NOMO-1 (cell line): Measurements from ENCODE around the gene TDO2.
A peak's percentile ranks its signal among the peaks of the same experiment; 100 is the strongest.

Source experiments
- DNase-seq, 2 experiments: peaks; one replicate each; lab custom pipeline; 2025; ENCODE audit not compliant: unreplicated experiment in 2 of 2; lab: John Stamatoyannopoulos, UW

TDO2 gene

DNA sequence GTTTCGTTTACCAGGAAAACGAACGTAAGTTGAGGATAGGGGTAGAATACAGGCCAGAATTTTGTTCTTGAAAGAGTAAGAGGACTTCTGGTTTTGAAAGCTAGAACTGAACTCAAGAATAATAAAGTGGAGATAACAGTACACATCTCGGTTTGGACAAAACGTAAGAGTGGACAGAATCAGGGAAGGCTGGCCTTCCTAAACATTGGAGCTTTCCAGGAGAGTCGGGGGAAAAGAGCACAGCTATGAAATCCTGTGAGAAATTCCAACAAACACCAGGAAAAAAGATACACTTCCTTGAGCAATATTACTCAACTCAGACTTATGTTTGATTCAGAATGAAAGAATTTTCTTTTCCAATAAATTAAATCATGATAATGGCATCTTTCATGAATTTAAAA is 49.0 kb downstream of the TDO2 start:
- no peak for DNase-seq

DNA sequence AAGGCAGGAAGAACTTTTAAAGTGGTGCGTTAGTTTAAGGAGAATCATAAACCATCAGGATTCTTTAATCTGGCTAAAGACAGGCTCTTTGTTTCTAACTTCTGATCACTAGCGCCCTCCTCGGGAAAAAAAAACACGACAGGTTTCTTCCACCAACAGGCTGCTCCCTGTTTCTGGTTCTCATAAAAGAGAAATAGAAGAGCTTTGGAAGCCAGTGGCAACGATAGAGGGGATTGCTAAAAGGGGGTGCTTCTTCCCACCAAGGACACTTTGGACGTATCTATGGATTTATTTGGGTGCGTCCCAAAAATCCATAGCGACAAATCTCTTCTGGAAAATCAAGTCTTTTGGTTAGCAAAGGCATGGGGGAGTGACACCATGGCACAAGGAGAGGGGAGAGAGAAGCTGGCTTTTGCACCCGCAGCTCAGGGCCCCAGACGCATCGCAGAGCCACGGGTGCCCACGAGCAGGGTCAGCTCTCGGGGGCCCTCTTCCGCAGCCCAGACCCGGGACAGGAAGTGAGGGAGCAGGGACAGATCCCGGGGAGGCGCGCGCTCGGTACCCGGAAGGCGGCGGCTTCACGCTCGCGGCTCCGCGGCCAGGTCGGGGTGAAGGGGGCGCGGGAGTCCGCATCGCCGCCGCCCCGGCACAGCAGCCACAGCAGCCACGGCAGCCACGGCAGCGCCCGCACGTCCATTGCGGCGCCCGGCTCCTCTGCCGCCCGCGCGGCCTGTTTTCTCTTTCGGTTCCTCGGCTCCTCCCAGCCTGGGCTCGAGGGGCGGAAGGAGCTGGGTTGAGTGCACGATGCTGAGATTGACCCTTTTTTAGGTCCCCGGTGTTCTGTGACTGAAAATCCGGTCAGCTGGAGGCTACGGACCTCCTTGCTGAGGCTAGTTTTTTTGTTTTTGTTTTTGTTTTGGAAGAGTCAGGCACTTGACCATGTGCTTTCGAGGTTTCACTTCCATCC is 49.9 kb downstream of the TDO2 start, which contains the start of gene CTSO:
TSS of gene CTSO (minus strand) at position 716 of the 967 bp plus-strand sequence. CDS start at position 697, 19 bp downstream.
- DNase-seq: peak; percentile 70 to 77

DNA sequence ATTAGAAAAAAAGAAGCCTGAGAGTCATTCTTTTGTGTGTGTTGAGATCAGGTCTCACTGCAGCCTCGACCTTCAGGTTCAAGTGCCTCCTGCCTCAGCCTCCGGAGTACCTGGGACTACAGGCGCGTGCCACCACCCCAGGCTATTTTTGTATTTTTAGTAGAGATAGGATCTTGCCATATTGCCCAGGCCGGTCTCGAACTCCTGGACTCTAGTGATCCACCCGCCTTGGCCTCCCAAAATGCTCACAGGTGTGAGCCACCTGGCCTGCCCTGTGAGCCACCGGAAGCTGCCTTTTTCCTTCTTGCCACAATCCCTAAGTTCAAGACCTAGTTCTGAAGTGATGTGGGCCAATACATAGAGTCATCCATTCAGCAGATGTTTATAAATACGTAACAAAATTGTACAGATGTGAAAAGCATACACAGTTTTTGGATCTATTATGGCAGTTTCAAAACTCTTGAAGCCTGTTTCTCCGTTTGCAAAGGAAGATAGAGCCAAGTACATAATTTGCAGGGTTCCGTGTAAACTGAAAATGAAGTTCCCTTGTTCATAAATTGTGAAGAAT is 50.7 kb downstream of the TDO2 start:
- DNase-seq: no peak

DNA sequence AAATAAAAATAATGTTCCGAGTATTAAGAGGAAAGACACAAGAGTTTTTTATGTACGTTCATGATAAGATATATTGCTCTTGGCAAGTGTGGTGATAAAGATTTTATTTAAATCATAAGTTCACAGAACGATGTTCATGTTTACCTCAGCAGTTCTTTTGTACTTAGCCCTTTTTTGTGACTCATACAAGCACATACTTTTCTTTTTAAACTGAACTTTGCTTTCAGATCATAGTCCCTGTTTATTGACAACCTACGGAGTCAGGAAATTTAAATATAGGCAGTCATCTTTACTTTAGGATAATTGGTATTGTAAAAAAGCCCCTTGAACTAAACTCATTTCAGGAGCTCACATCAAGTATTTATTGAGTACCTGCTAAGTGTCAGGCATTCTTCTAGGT is 51.4 kb downstream of the TDO2 start:
- DNase-seq: no peak

DNA sequence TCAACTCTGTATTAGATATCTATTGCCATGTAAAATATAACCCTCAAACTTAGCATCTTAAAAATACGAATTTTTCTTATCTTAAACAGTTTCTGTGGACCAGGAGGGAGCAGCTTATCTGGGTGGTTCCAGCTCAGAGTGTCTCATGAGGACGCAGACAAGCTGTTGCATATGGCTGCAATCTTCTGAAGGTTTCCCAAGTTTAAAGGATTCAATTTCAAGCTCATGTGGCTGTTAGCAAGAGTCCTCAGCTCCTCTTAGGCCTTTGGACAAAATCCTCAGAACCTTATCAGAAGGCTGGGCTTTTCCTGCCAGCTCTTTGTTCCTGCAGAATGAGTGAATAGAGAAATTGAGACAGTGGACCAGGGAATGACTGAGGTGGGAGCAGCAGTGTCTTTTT is 53.0 kb downstream of the TDO2 start:
- DNase-seq: no peak

DNA sequence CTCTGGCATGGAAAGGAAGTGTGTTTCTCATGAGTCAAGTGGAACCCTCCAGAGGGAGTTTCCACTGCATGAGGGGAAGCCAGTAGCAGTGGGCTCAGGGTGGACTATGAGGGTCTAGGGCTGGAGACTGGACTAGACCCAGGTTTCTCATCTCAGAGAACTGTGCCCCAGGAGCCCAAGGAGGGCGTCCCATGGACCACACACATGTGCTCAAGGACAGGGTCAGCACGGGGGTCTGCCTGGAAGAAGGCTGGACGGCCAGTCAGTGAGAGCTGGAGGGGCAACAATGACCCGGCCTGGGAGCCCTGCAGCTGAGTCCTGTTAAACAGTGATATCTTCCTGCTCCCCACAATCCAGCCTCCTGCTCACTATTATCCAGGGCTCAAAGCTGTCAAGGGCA is 55.9 kb downstream of the TDO2 start:
- DNase-seq: no peak

DNA sequence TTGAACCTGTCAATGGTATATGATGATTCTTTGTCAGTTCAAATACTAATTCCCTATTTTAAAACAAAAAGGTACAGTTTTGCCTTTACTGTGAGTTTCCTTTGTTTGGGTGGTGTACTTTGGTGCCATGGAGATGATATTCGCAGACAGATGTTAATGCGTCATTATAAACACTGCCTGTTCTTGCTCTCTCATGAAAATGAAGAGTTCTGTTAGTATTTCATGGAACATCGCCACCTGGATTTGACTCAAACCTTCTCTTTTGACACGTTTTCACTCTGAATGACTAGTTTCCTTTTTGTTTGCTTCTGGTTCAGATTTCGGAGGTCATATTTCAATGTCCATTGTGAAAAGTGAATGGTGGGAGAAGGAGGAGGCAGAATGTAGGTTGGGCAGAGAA is 57.0 kb downstream of the TDO2 start:
- no peak for DNase-seq

DNA sequence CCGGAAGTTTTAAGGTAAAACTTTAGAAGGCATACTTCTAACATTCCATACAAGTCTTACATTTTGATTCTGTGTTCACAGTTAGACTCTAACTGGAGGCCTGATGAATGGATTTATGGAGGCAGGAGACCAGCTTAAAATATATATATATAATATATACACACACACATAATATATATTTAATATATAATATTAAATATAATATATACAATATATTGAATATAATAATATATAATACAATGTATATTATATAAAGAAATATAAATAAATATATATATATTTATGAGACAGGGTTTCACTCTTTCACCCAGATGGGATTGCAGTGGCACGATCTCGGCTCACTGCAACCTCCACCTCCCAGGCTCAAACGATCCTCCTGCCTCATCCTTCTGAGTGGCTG is 58.1 kb downstream of the TDO2 start:
- no peak for DNase-seq

DNA sequence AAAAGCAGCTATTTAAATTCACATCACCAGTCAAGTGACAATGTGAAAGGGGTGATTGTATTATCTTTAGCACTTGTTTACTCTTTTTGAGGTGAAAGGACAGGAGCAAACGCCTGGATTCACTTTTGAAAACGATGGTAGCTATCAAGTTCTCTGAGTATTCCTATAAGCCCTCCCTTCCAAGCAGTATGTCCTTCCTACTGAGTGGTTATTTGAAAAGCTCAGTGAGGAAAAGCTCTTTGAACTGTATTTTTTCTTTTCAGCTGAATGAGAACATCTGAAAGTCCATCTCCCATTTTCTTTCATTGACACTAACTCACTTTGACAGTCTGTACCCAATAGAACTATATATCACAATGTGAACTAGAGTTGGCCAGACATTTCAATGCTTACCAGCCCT is 59.3 kb downstream of the TDO2 start:
- DNase-seq: no peak

DNA sequence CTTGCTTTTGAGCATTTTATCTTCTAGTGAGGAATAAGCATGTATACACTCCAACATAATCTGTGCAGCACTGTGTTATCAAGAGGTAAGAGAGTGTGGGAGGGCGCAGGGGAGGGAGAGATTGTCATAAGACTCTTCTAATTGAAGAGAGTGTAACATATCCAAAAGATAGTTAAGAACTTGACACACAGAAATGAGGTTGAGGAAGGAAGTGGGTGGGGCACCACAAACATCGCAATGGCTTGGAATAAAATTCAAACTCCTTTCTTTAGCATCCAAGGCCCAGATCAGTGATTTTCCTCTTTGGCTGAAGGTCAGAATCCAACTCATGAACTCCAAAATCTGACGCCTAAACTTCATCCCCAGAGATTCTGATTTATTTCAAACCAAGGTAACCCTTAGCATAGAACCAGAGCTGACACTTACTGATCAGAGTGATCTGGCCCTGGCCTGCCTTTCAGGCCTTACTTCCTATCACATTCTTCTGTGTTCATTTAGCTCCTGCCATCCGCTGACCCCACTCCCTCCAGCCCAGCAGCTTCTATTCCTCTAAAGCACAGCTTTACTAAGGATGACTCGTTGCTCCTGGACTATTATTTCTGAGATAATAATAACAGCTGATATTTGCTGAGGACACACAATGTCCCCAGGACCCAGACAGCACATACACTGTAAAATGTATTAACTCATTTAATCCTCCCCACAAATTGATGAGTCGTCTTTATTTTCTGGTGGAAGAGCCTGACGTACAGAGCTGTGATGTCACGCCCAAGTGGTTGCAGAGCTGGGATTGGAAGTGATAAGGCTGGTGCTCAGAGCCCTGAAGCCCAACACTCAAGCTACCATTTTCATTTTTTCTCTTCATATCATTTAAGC is 60.8 kb downstream of the TDO2 start:
- DNase-seq: no peak

DNA sequence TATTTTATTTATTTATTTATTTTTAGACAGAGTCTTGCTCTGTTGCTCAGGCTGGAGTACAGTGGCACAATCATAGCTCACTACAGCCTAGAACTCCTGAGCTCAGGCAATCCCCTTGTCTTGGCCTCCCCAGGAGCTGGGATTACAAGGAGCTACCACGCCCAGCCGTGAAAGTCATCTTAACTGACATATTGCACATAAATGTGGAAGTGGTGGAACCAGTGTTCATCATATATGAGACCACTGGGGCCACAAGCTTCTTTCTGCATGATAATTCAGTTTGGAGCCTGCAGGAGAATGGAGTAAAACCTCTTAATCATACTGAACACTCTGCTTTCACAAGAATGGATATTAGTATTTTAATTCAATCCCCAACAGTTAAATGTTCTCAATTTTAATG is 62.7 kb downstream of the TDO2 start:
- no peak for DNase-seq

DNA sequence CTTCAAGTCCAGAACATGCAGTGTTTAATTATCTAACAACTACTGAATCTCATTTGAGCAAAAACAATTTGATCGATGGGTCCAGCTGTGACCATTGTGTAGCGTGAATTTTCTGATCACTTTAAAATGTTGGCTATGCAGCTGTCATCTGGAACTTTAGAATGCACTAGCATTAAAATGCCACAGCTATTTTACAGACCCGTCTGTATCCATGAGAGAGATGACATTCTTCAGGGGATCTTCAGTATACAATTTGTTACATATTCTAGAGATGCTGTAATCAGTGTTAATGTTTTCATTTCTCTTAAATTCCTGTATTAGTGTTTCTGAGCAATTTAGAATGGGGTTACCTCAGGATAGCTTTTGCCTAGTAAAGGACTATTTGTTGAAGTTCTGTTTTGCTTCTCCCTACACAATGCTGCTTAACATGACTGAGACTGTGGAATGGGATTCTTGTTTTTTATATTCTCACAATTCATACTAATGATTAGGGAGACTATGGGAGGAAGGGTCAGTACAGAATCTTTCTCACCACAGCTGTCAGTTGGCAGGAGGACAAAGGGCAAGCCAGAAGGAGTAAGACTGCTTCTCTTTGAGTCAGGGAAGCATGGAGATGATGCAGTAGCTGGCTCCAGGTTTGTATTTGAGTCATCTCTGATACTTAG is 63.4 kb downstream of the TDO2 start:
- no peak for DNase-seq
